MM.1S (cell line): ENCODE results near the gene ASCC3.

Experiments
- DNase-seq: peaks from one replicate; pipeline ENCODE4 v3.0.0-alpha.2; 2015
- H2AFZ ChIP-seq: fragments of 300-600 bp; sonication (generic); 2 replicates; pipeline ENCODE4 v1.6.0; 2016; ENCODE audit warnings: antibody characterized with exemption, low read length
- H3F3A ChIP-seq: fragments of 300-600 bp; sonication (generic); 2 replicates; pipeline ENCODE4 v1.6.1; 2016; ENCODE audit warnings: mild to moderate bottlenecking, antibody characterized with exemption, low read length, moderate library complexity, mixed read lengths; ENCODE audit not compliant: insufficient read depth
- H3K27ac ChIP-seq: fragments of 300-600 bp; sonication (generic); 2 replicates; pipeline ENCODE4 v1.5.1; 2016; ENCODE audit warnings: mild to moderate bottlenecking, low read length
- H3K27me3 ChIP-seq: fragments of 300-600 bp; sonication (generic); replicated peaks from 2 replicates; pipeline ENCODE4 v1.6.0; 2016; ENCODE audit warnings: low read length; ENCODE audit not compliant: insufficient read depth
- H3K36me3 ChIP-seq: fragments of 300-600 bp; sonication (generic); replicated peaks from 2 replicates; pipeline ENCODE4 v1.6.1; 2016; ENCODE audit warnings: mild to moderate bottlenecking, low read length, mixed read lengths; ENCODE audit not compliant: insufficient read depth
- H3K4me1 ChIP-seq: fragments of 300-600 bp; sonication (generic); 2 replicates; pipeline ENCODE4 v1.6.1; 2016; ENCODE audit warnings: low read length, mixed read lengths
- H3K4me2 ChIP-seq: fragments of 300-600 bp; sonication (generic); 2 replicates; pipeline ENCODE4 v1.6.0; 2016; ENCODE audit warnings: low read depth, low read length
- H3K4me3 ChIP-seq: fragments of 300-600 bp; sonication (generic); 2 replicates; pipeline ENCODE4 v1.5.1; 2016; ENCODE audit warnings: low read length, mixed read lengths
- H3K79me2 ChIP-seq: fragments of 300-600 bp; sonication (generic); 2 replicates; pipeline ENCODE4 v1.6.1; 2016; ENCODE audit warnings: mixed run types, low read length, mixed read lengths
- H3K9ac ChIP-seq: fragments of 300-600 bp; sonication (generic); 2 replicates; pipeline ENCODE4 v1.6.1; 2016; ENCODE audit warnings: low read length, mixed read lengths
- H3K9me2 ChIP-seq: fragments of 300-600 bp; sonication (generic); replicated peaks from 2 replicates; pipeline ENCODE4 v1.6.1; 2016; ENCODE audit warnings: mild to moderate bottlenecking, low read length, mixed read lengths; ENCODE audit not compliant: insufficient read depth
- H3K9me3 ChIP-seq: fragments of 300-600 bp; sonication (generic); replicated peaks from 2 replicates; pipeline ENCODE4 v1.6.1; 2016; ENCODE audit warnings: mild to moderate bottlenecking, low read length, mixed read lengths; ENCODE audit not compliant: insufficient read depth
- H4K20me1 ChIP-seq: fragments of 300-600 bp; sonication (generic); 2 replicates; pipeline ENCODE4 v1.6.1; 2016; ENCODE audit warnings: mild to moderate bottlenecking, low read length, moderate library complexity, mixed read lengths; ENCODE audit not compliant: insufficient read depth
- CTCF ChIP-seq: fragments of 300-600 bp; sonication (generic); IDR thresholded peaks from 2 replicates; pipeline ENCODE4 v1.5.1; 2016; ENCODE audit warnings: antibody characterized with exemption, low read length, mixed read lengths
- EZH2 ChIP-seq: fragments of 300-600 bp; sonication (generic); optimal IDR thresholded peaks from 2 replicates; pipeline ENCODE3; 2017; ENCODE audit warnings: low read depth, mild to moderate bottlenecking, antibody characterized with exemption, low read length, mixed read lengths
- EZH2phosphoT487 ChIP-seq: fragments of 300-600 bp; sonication (generic); IDR thresholded peaks from 2 replicates; pipeline ENCODE4 v1.6.1; 2018; ENCODE audit warnings: antibody characterized with exemption, low read length

Gene ASCC3

GRCh38 chr6:100818066-100818465 lies 63.1 kb downstream of the ASCC3 start:
- Histone ChIP-seq H3K9ac (no peak overlapping the region), H3K27me3 (no peaks in the 10 kb centered on the region)

GRCh38 chr6:100810015-100810414 lies 71.1 kb downstream of the ASCC3 start:
- no peaks in the 10 kb centered on the region for H4K20me1 ChIP-seq
- H3K79me2 ChIP-seq, result peaks cover 37% of the 10 kb centered on the region
- no peak overlapping the region for H3K9ac ChIP-seq
- H3K4me3 ChIP-seq, result no peak overlapping the region
- no peak overlapping the region for H2AFZ ChIP-seq
- peaks cover 7% of the 10 kb centered on the region; the same call in 1 of the 2 replicates for H3F3A ChIP-seq
- peak overlapping the region; percentile 56; the same call in 1 of the 2 replicates for H3K27ac ChIP-seq
- TF ChIP-seq EZH2phosphoT487, result no peak
- no peak for TF ChIP-seq CTCF
- no peak for TF ChIP-seq EZH2
- no peak for DNase-seq
- no peaks in the 10 kb centered on the region for H3K9me3 ChIP-seq
- H3K4me2 ChIP-seq, result peak overlapping the region; percentile 29; the same call in 1 of the 2 replicates
- no peaks in the 10 kb centered on the region for H3K36me3 ChIP-seq
- H3K9me2 ChIP-seq, result no peaks in the 10 kb centered on the region
- peaks cover 14% of the 10 kb centered on the region for H3K4me1 ChIP-seq
- H3K27me3 ChIP-seq, result no peaks in the 10 kb centered on the region

More at GRCh38 chr6:100818066-100818465, 63.1 kb downstream of the ASCC3 start:
- TF ChIP-seq EZH2, result no peak
- no peak for TF ChIP-seq CTCF
- TF ChIP-seq EZH2phosphoT487, result no peak
- Histone ChIP-seq H3K4me2 (no peak overlapping the region), H3K27ac (no peak overlapping the region), H3K79me2 (peaks cover 41% of the 10 kb centered on the region), H3K4me1 (no peaks in the 10 kb centered on the region), H3K36me3 (no peaks in the 10 kb centered on the region), H3K9me2 (no peaks in the 10 kb centered on the region), H3K9me3 (no peaks in the 10 kb centered on the region; the same call in 1 of the 2 replicates), H3F3A (no peaks in the 10 kb centered on the region), H3K4me3 (no peak overlapping the region), H2AFZ (no peak overlapping the region), H4K20me1 (no peaks in the 10 kb centered on the region; the same call in 1 of the 2 replicates)
- DNase-seq, result no peak

DNA sequence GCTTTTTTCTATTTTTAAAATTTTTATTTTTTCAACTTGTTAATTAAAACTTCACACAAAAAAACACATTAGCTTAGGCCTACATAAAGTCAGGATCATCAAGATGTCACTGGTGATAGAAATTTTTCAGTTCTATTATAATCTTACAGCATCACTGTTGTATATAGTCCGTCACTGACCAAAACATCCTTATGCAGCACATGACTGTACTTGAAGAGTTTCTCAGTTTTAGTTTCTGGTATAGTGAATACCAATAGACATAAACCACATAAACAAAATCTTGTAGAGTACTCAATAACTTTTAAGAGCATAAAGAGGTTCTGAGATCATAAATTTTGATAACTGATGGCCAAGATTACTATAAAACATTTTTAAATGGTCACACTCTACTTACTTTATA lies 71.8 kb downstream of the ASCC3 start:
- TF ChIP-seq CTCF (no peak), EZH2phosphoT487 (no peak), EZH2 (no peak)
- Histone ChIP-seq H3K9me2 (no peaks in the 10 kb centered on the region), H3K36me3 (no peaks in the 10 kb centered on the region), H4K20me1 (no peaks in the 10 kb centered on the region), H3F3A (peaks cover 7% of the 10 kb centered on the region; the same call in 1 of the 2 replicates), H3K4me3 (no peak overlapping the region), H3K9ac (no peak overlapping the region), H3K9me3 (no peaks in the 10 kb centered on the region), H3K79me2 (peaks cover 40% of the 10 kb centered on the region), H2AFZ (no peak overlapping the region), H3K27me3 (no peaks in the 10 kb centered on the region), H3K27ac (peak overlapping the region; percentile 56; the same call in 1 of the 2 replicates), H3K4me1 (peaks cover 14% of the 10 kb centered on the region), H3K4me2 (peak overlapping the region; percentile 29)
- DNase-seq, result peak; percentile 60
